Naive thymus-derived CD4-positive, alpha-beta T cell (primary cell): ENCODE measurements around the gene RPE65. TPM values are rescaled to one million over a fixed set of nuclear protein-coding genes. Genes with fewer than 3 reads are reported as not detected.

ENCODE experiments used
- ATAC-seq: fragments of 150-1000 bp; cut with Tn5 transposase; 2 replicates; pipeline ENCODE4 v1.10.0; 2021; ENCODE audit warnings: mild to moderate bottlenecking, moderate library complexity
- CTCF ChIA-PET: fragments of 350-600 bp; sonication (Branson Sonifier 250); formaldehyde crosslinking; loops from one replicate; lab custom pipeline; 2021; ENCODE audit warnings: antibody characterized with exemption; lab: Charles Lee
- POLR2A ChIA-PET: fragments of 350-600 bp; sonication (Branson Sonifier 250); formaldehyde crosslinking; loops from one replicate; lab custom pipeline; 2021; ENCODE audit warnings: antibody characterized with exemption, inconsistent platforms; lab: Charles Lee
- DNase-seq, 9 donors: peaks; one replicate each; pipeline versions ENCODE4 v3.0.0 to v3.0.0-alpha.2; 2020 to 2022; ENCODE audit warnings: mixed read lengths in 1 of 9
- H3K27ac ChIP-seq: one replicate; pipeline ENCODE4 v1.7.0; 2013; ENCODE audit warnings: mild to moderate bottlenecking, low read depth, low read length, moderate library complexity
- H3K27me3 ChIP-seq, 2 donors: one replicate each; pipeline ENCODE4 v1.7.0; 2013; ENCODE audit warnings: low read length in 2 of 2, mild to moderate bottlenecking in 2 of 2, moderate library complexity in 2 of 2; ENCODE audit not compliant: control insufficient read depth in 2 of 2, insufficient read depth in 2 of 2
- H3K36me3 ChIP-seq, 3 experiments: 1 replicate in 2 of 3; 2 replicates in 1 of 3; pipeline ENCODE4 v1.7.0; 2013; ENCODE audit warnings: low read length in 3 of 3, mild to moderate bottlenecking in 3 of 3, moderate library complexity in 1 of 3; ENCODE audit not compliant: insufficient read depth in 3 of 3, control insufficient read depth in 2 of 3
- H3K4me1 ChIP-seq, 2 donors: one replicate each; pipeline ENCODE4 v1.7.0; 2013; ENCODE audit warnings: low read length in 2 of 2, mild to moderate bottlenecking in 2 of 2, moderate library complexity in 1 of 2; ENCODE audit not compliant: control insufficient read depth in 2 of 2, insufficient read depth in 2 of 2
- H3K4me3 ChIP-seq: 2 replicates; pipeline ENCODE4 v1.7.0; 2013; ENCODE audit warnings: mild to moderate bottlenecking, low read length
- H3K9me3 ChIP-seq, 3 experiments: 1 replicate in 2 of 3; 2 replicates in 1 of 3; pipeline ENCODE4 v1.7.0; 2013; ENCODE audit warnings: low read length in 3 of 3; ENCODE audit not compliant: control insufficient read depth in 2 of 3
- H3K27ac Mint-ChIP-seq, 9 donors: one replicate each; pipeline ENCODE4 v1.8.0; 2020 to 2022; ENCODE audit warnings: mixed read lengths in 9 of 9, mild to moderate bottlenecking in 8 of 9, moderate library complexity in 5 of 9, inconsistent platforms in 2 of 9
- H3K27me3 Mint-ChIP-seq, 5 donors: one replicate each; pipeline ENCODE4 v1.8.0; 2021 to 2022; ENCODE audit warnings: mixed read lengths in 5 of 5, mild to moderate bottlenecking in 1 of 5
- H3K36me3 Mint-ChIP-seq, 5 donors: one replicate each; pipeline ENCODE4 v1.8.0; 2020 to 2022; ENCODE audit warnings: mixed read lengths in 5 of 5, mild to moderate bottlenecking in 3 of 5, inconsistent platforms in 1 of 5
- H3K4me1 Mint-ChIP-seq, 7 donors: one replicate each; pipeline ENCODE4 v1.8.0; 2020 to 2022; ENCODE audit warnings: mixed read lengths in 7 of 7, mild to moderate bottlenecking in 3 of 7, inconsistent platforms in 1 of 7
- H3K4me3 Mint-ChIP-seq, 10 donors: one replicate each; pipeline ENCODE4 v1.8.0; 2020 to 2022; ENCODE audit warnings: mild to moderate bottlenecking in 10 of 10, mixed read lengths in 10 of 10, moderate library complexity in 6 of 10, inconsistent platforms in 2 of 10
- H3K9me3 Mint-ChIP-seq, 11 donors: one replicate each; pipeline ENCODE4 v1.8.0; 2020 to 2022; ENCODE audit warnings: mixed read lengths in 11 of 11, mild to moderate bottlenecking in 4 of 11, inconsistent platforms in 1 of 11, moderate library complexity in 1 of 11
- intact Hi-C, 2 donors: fragments of 100-400 bp; cut with micrococcal nuclease; formaldehyde crosslinking; loops; one replicate each; pipeline ENCODE4 v1.15.1; 2023
- polyA plus RNA-seq, 2 donors: library from polyadenylated mRNA; unstranded; fragments of 300-500 nt; fragmentation: Illumina TruSeq; gene quantifications; one replicate each; pipeline ENCODE4 v1.2.3, GENCODE V29; 2021
- total RNA-seq, 6 experiments: library from RNA in 5 of 6; stranded (reverse) in 5 of 6; gene quantifications; 1 replicate in 5 of 6; 2 replicates in 1 of 6; pipeline ENCODE4 v1.2.3 and lab custom pipeline; 2021 to 2026

RPE65 gene
- total and polyA plus RNA-seq, 7 experiments from 2014 or later = not detected

GRCh38 chr1:68459091-68459490 is 9.3 kb upstream of the RPE65 start:
- H3K9me3 ChIP-seq = no peaks in the 10 kb centered on the region
- no peak overlapping the region for H3K4me3 ChIP-seq
- DNase-seq = no peak
- H3K27ac ChIP-seq = no peak overlapping the region
- no peak overlapping the region for H3K4me3 Mint-ChIP-seq
- H3K9me3 Mint-ChIP-seq = peaks cover 0 to 6% (median 5%) of the 10 kb centered on the region in 11 donors
- H3K36me3 Mint-ChIP-seq = no peaks in the 10 kb centered on the region
- ATAC-seq = no peak
- peaks cover 0 to 2% (median 0%) of the 10 kb centered on the region in 7 donors for H3K4me1 Mint-ChIP-seq
- ChIA-PET CTCF (no interaction called here), POLR2A (no interaction called here)
- H3K4me1 ChIP-seq = no peaks in the 10 kb centered on the region
- no peaks in the 10 kb centered on the region for H3K27me3 ChIP-seq
- H3K27me3 Mint-ChIP-seq = peaks cover 0 to 10% (median 6%) of the 10 kb centered on the region in 5 donors
- intact Hi-C loops = no loop called here
- H3K27ac Mint-ChIP-seq = no peak overlapping the region
- no peaks in the 10 kb centered on the region for H3K36me3 ChIP-seq

- Mint-ChIP-seq H3K4me1 (peaks cover 0 to 2% (median 0%) of the 10 kb centered on the region in 7 donors), H3K36me3 (no peaks in the 10 kb centered on the region), H3K9me3 (peaks cover 0 to 4% (median 0%) of the 10 kb centered on the region in 11 donors), H3K27ac (no peak overlapping the region), H3K27me3 (peaks cover 0 to 10% (median 6%) of the 10 kb centered on the region in 5 donors), H3K4me3 (no peak overlapping the region)
- POLR2A ChIA-PET = no interaction called here
- intact Hi-C loops = no loop called here
- no peaks in the 10 kb centered on the region for H3K27me3 ChIP-seq
- no peak for ATAC-seq
- no peaks in the 10 kb centered on the region for H3K9me3 ChIP-seq
- H3K4me1 ChIP-seq = no peaks in the 10 kb centered on the region
- H3K36me3 ChIP-seq = no peaks in the 10 kb centered on the region
- no peak overlapping the region for H3K27ac ChIP-seq
- CTCF ChIA-PET = no interaction called here
- DNase-seq = no peak
- H3K4me3 ChIP-seq = no peak overlapping the region
Measured at GRCh38 chr1:68456202-68456601, 6.4 kb upstream of the RPE65 start.

DNA sequence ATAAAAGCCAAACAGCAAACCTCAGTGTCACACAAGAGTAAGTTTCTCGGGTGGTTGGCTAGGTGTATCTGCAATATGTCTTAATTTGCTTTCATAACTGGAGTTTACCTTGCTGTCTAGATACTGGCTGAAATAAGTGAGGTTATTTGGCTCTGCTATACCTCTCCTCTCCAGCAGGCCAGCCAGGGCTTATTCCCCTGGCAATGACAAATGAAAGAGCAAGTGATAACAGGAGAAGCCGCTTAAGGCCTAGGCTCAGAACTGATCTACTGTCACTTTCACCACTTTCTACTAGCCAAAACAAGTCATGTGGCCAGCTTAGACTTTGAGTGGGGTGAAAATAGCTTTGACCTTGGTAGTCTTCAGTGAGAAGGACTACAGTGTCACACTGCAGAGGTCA is 4.8 kb upstream of the RPE65 start:
- H3K27me3 Mint-ChIP-seq = peaks cover 0 to 8% (median 5%) of the 10 kb centered on the region in 5 donors
- no peaks in the 10 kb centered on the region for H3K36me3 Mint-ChIP-seq
- DNase-seq (no peak), ATAC-seq (no peak)
- POLR2A ChIA-PET = no interaction called here
- CTCF ChIA-PET = no interaction called here
- no peak overlapping the region for H3K4me3 Mint-ChIP-seq
- Histone ChIP-seq H3K27ac (no peak overlapping the region), H3K9me3 (no peaks in the 10 kb centered on the region), H3K27me3 (no peaks in the 10 kb centered on the region), H3K4me1 (no peaks in the 10 kb centered on the region), H3K36me3 (no peaks in the 10 kb centered on the region), H3K4me3 (no peak overlapping the region)
- peaks cover 0 to 4% (median 0%) of the 10 kb centered on the region in 11 donors for H3K9me3 Mint-ChIP-seq
- intact Hi-C loops = no loop called here
- H3K4me1 Mint-ChIP-seq = no peaks in the 10 kb centered on the region
- H3K27ac Mint-ChIP-seq = no peak overlapping the region

DNA sequence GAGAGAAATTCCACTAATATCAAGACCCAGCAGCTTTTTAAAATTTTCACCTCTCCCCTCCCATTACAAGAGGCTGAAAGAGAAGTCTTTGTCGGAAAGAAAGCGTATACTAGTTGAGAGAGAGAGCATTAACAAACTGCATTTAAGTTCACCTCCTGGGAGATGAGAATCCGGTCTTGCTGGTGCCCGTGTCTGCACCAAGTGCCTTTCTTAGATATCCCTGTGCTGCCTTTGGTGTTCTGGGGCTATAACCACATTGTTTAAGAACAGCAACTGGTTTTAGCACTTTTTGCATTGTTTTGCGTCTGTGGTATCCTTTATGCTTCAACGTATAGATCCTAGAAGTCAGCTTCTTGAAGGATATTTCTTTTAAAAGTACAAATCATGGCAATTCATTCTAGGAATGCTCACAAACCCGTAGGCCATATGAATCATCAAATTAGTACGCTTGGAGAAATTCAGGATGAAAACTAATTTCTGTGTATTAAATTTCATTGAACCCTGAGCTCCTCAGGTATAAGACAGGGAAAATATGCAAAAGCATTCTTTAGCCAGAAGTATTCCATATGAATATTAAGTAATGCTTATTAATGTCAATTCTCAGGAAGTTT is 3.4 kb upstream of the RPE65 start:
- intact Hi-C loops = no loop called here
- Mint-ChIP-seq H3K4me1 (peaks cover 0 to 1% (median 0%) of the 10 kb centered on the region in 7 donors), H3K9me3 (peaks cover 0 to 5% (median 0%) of the 10 kb centered on the region in 11 donors), H3K36me3 (no peaks in the 10 kb centered on the region), H3K4me3 (no peak overlapping the region), H3K27me3 (peaks cover 0 to 7% (median 0%) of the 10 kb centered on the region in 5 donors), H3K27ac (no peak overlapping the region)
- no peaks in the 10 kb centered on the region for H3K9me3 ChIP-seq
- DNase-seq (no peak), ATAC-seq (no peak)
- no peaks in the 10 kb centered on the region for H3K27me3 ChIP-seq
- ChIA-PET CTCF (no interaction called here), POLR2A (no interaction called here)
- H3K4me3 ChIP-seq = no peak overlapping the region
- no peaks in the 10 kb centered on the region for H3K4me1 ChIP-seq
- H3K36me3 ChIP-seq = no peaks in the 10 kb centered on the region
- no peak overlapping the region for H3K27ac ChIP-seq

- H3K4me3 Mint-ChIP-seq = no peak overlapping the region
- Histone ChIP-seq H3K4me1 (no peaks in the 10 kb centered on the region), H3K4me3 (no peak overlapping the region), H3K27ac (no peak overlapping the region), H3K9me3 (no peaks in the 10 kb centered on the region), H3K27me3 (no peaks in the 10 kb centered on the region), H3K36me3 (no peaks in the 10 kb centered on the region)
- CTCF ChIA-PET = no interaction called here
- H3K27ac Mint-ChIP-seq = no peak overlapping the region
- H3K9me3 Mint-ChIP-seq = peaks cover 0 to 11% (median 0%) of the 10 kb centered on the region in 11 donors
- ATAC-seq (no peak), DNase-seq (no peak)
- H3K4me1 Mint-ChIP-seq = peaks cover 0 to 1% (median 0%) of the 10 kb centered on the region in 7 donors
- H3K27me3 Mint-ChIP-seq = peaks cover 0 to 6% (median 0%) of the 10 kb centered on the region in 5 donors
- intact Hi-C loops = no loop called here
- no peaks in the 10 kb centered on the region for H3K36me3 Mint-ChIP-seq
- POLR2A ChIA-PET = no interaction called here
Measured at GRCh38 chr1:68448365-68448764, 1.4 kb downstream of the RPE65 start.

DNA sequence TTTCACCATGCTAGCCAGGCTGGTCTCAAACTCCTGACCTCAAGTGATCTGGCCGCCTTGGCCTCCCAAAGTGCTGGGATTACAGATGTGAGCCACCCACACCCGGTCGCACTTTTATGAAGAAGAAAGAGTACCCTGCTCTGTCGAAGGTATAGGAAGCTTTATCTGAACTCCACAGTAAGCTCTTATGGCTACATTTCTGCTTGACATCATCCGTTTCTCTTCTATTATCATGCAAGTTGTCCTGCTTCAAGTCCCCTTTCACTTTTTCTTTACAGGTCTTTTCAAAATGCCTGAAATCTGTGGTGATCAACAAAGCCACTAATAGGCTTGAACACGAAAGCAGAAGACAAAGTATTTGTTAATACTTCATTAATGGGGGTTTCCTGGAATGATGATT is 4.0 kb downstream of the RPE65 start:
- H3K4me1 Mint-ChIP-seq = peaks cover 0 to 1% (median 0%) of the 10 kb centered on the region in 7 donors
- H3K4me3 ChIP-seq = no peak overlapping the region

More for the DNA sequence above, 4.0 kb downstream of the RPE65 start:
- DNase-seq (no peak), ATAC-seq (no peak)
- H3K27me3 Mint-ChIP-seq = peaks cover 0 to 8% (median 0%) of the 10 kb centered on the region in 5 donors
- Histone ChIP-seq H3K27me3 (no peaks in the 10 kb centered on the region), H3K9me3 (no peaks in the 10 kb centered on the region), H3K36me3 (no peaks in the 10 kb centered on the region), H3K4me1 (no peaks in the 10 kb centered on the region), H3K27ac (no peak overlapping the region)
- no peaks in the 10 kb centered on the region for H3K36me3 Mint-ChIP-seq
- POLR2A ChIA-PET = no interaction called here
- H3K27ac Mint-ChIP-seq = no peak overlapping the region
- H3K9me3 Mint-ChIP-seq = peaks cover 0 to 11% (median 0%) of the 10 kb centered on the region in 11 donors
- intact Hi-C loops = no loop called here
- CTCF ChIA-PET = no interaction called here
- H3K4me3 Mint-ChIP-seq = no peak overlapping the region
